ENCODE results near the gene CDH4.

GRCh38 chr20:61900945-61901293 lies 648.9 kb downstream of the CDH4 start:
- TF ChIP-seq EP300 (IDR thresholded peaks at IDR 0.05; ENCODE audit: low read depth) (no peak), POLR2AphosphoS5 (IDR thresholded peaks at IDR 0.05) (no peak)
